AG04449 (cell line): ENCODE results near the gene SH3PXD2A.
A peak's percentile ranks its signal among the peaks of the same experiment; 100 is the strongest.

Source experiments
- CTCF ChIA-PET: fragments of 350-600 bp; formaldehyde crosslinking; extraction: SDS; loops from one replicate; lab custom pipeline; 2021; ENCODE audit warnings: antibody characterized with exemption; lab: Yijun Ruan, JAX
- POLR2A ChIA-PET: fragments of 400-600, 350-600 bp; formaldehyde crosslinking; extraction: SDS; loops from one replicate; lab custom pipeline; 2020; ENCODE audit warnings: antibody characterized with exemption, inconsistent platforms; lab: Yijun Ruan, JAX
- DNase-seq: peaks from one replicate; pipeline ENCODE4 v3.0.0-alpha.2; 2010; ENCODE audit warnings: low read depth, low spot score
- H3K4me3 ChIP-seq: 2 replicates; pipeline ENCODE4 v1.5.1; 2011; ENCODE audit warnings: low read depth, mild to moderate bottlenecking, control low read depth, low read length
- TF ChIP-seq, protein P1 (sequence below): IDR thresholded peaks from one replicate; pipeline ENCODE4 v1.5.1; 2011; ENCODE audit warnings: mild to moderate bottlenecking, moderate library complexity, low read length, control low read depth, inconsistent platforms; ENCODE audit not compliant: insufficient read depth; ENCODE audit errors: missing control alignments

Gene SH3PXD2A

DNA sequence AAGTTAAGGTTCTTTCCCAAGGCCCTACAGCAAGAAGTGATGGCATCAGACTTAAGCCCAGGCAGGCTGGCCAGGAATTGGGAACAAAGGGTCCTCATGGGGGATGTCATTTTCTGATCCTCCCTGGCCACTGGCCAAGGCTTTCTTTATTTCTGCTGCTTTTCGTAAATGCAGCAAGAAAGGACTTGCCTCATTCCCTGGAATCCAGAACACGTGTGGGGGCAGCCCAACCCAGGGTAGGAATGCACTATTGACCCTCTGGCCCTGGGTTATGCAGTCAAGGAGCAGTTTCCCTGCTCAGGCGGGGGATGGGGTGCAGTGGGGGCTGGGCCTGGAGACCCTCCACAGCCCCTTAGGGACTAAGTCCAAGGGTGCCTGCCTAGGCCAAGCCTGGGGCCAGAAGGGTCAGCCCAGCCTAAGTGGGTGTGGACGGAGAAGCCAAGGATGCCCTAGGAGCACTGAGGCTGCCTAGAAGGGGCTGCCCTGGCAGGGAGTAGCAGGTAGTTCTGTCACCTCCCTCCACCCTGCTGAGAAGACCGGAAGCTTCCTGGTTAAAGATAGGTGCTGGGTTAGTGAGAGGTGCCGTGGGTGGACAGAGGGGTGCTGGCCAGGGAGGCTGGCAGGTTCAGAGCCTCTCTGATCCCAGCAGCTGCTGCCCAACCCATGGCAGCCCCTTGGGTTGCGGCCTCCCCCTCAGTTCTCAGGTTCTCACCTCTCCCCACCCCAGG is 179.2 kb downstream of the SH3PXD2A start:
- no peak for DNase-seq
- TF ChIP-seq, protein P1, sequence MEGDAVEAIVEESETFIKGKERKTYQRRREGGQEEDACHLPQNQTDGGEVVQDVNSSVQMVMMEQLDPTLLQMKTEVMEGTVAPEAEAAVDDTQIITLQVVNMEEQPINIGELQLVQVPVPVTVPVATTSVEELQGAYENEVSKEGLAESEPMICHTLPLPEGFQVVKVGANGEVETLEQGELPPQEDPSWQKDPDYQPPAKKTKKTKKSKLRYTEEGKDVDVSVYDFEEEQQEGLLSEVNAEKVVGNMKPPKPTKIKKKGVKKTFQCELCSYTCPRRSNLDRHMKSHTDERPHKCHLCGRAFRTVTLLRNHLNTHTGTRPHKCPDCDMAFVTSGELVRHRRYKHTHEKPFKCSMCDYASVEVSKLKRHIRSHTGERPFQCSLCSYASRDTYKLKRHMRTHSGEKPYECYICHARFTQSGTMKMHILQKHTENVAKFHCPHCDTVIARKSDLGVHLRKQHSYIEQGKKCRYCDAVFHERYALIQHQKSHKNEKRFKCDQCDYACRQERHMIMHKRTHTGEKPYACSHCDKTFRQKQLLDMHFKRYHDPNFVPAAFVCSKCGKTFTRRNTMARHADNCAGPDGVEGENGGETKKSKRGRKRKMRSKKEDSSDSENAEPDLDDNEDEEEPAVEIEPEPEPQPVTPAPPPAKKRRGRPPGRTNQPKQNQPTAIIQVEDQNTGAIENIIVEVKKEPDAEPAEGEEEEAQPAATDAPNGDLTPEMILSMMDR, result no peak
- H3K4me3 ChIP-seq, result peak overlapping the region; percentile 72
- ChIA-PET CTCF (interaction anchor here (0.8 to 3.5 kb wide), 5 partner anchors 10 to 77 kb away, joined by 3 to 36 read pairs (median 7); no protein-coding TSS in a partner anchor), POLR2A (interaction anchor here (1.0 to 1.3 kb wide), 2 partner anchors 10 to 15 kb away, joined by 3 to 7 read pairs; no protein-coding TSS in a partner anchor)

DNA sequence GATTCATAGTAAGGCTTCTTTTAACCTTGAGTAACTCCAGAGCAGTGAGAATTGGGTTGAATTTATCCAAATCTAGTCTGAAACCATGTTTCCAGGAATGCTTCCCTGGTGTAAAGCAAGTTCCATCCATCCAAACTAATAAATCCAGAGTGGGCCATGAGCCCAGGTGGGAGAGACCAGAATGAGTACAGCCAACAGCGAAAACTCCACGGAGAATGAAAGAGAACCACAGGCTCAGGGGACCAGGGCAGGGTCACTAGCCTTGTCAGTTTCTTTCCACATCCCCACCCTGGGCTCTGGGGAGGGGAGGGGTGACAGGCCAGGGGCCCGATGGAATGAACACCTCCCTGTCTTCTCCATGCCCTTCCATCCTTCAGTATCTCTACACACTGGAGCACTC is 181.8 kb downstream of the SH3PXD2A start:
- TF ChIP-seq, protein P1, result no peak
- ChIA-PET CTCF (interaction anchor here (1.6 to 3.5 kb wide), 2 partner anchors 8 to 16 kb away, joined by 3 to 36 read pairs; no protein-coding TSS in a partner anchor), POLR2A (no interaction called here)
- no peak for DNase-seq
- no peak overlapping the region for H3K4me3 ChIP-seq

- TF ChIP-seq, protein P1, result no peak
- DNase-seq, result no peak
- POLR2A ChIA-PET, result interaction anchor here (1.1 kb wide), 1 partner anchor 14 kb away, joined by 3 read pairs; no protein-coding TSS in a partner anchor
- no peak overlapping the region for H3K4me3 ChIP-seq
- CTCF ChIA-PET, result no interaction called here
These were observed 183.0 kb downstream of the SH3PXD2A start for GRCh38 chr10:103672345-103672744.

GRCh38 chr10:103671126-103671895 is 184.1 kb downstream of the SH3PXD2A start:
- TF ChIP-seq, protein P1, result no peak
- ChIA-PET POLR2A (no interaction called here), CTCF (interaction anchor here (0.8 to 2.7 kb wide), 3 partner anchors 15 to 66 kb away, joined by 3 to 13 read pairs (median 5); no protein-coding TSS in a partner anchor)
- no peak for DNase-seq
- H3K4me3 ChIP-seq, result no peak overlapping the region

- no peak overlapping the region for H3K4me3 ChIP-seq
- TF ChIP-seq, protein P1, result no peak
- CTCF ChIA-PET, result interaction anchor here (0.6 to 2.7 kb wide), 4 partner anchors 9 to 25 kb away, joined by 3 to 13 read pairs (median 4); no protein-coding TSS in a partner anchor
- POLR2A ChIA-PET, result interaction anchor here (0.7 kb wide), 1 partner anchor 169 kb away, joined by 3 read pairs; no protein-coding TSS in a partner anchor
- DNase-seq, result no peak
These were observed 185.4 kb downstream of the SH3PXD2A start for GRCh38 chr10:103669944-103670343.
